Central memory CD8-positive, alpha-beta T cell (primary cell): ENCODE data around the gene WDR38.
"Not testable (repeated sequence)": the region's sequence is repeated elsewhere in the genome, so short reads cannot be mapped to it uniquely, and the experiment has no call there.

ENCODE experiments used
- ATAC-seq: fragments of 150-1000 bp; cut with Tn5 transposase; replicated peaks from 2 replicates; pipeline ENCODE4 v1.10.0; 2022; ENCODE audit warnings: mild to moderate bottlenecking, moderate FRiP score, moderate number of reproducible peaks; ENCODE audit not compliant: poor library complexity, severe bottlenecking; ENCODE audit errors: extremely low read depth
- DNase-seq, 2 donors: peaks; one replicate each; pipeline ENCODE4 v3.0.0; 2021; ENCODE audit warnings: low spot score in 2 of 2
- H3K27ac Mint-ChIP-seq: one replicate; pipeline ENCODE4 v1.8.0; 2022; ENCODE audit warnings: low read depth, mild to moderate bottlenecking, moderate library complexity, mixed read lengths
- H3K27me3 Mint-ChIP-seq: one replicate; pipeline ENCODE4 v1.8.0; 2022; ENCODE audit warnings: mixed read lengths
- H3K36me3 Mint-ChIP-seq: one replicate; pipeline ENCODE4 v1.8.0; 2022; ENCODE audit warnings: mild to moderate bottlenecking, moderate library complexity, mixed read lengths; ENCODE audit not compliant: insufficient read depth
- H3K4me1 Mint-ChIP-seq: one replicate; pipeline ENCODE4 v1.8.0; 2022; ENCODE audit warnings: mixed read lengths
- H3K4me3 Mint-ChIP-seq: one replicate; pipeline ENCODE4 v1.8.0; 2022; ENCODE audit warnings: mild to moderate bottlenecking, moderate library complexity, mixed read lengths
- H3K9me3 Mint-ChIP-seq: one replicate; pipeline ENCODE4 v1.8.0; 2022; ENCODE audit warnings: mixed read lengths

The WDR38 gene

GRCh38 chr9:124818431-124819281 lies 34.6 kb upstream of the WDR38 start:
- Mint-ChIP-seq H3K9me3 (no peaks in the 10 kb centered on the region), H3K4me1 (no peaks in the 10 kb centered on the region), H3K4me3 (no peak overlapping the region), H3K27me3 (peaks cover 36% of the 10 kb centered on the region), H3K27ac (no peak overlapping the region), H3K36me3 (peaks cover under 1% of the 10 kb centered on the region)
- DNase-seq (no peak), ATAC-seq (no peak)

GRCh38 chr9:124820698-124821623 lies 32.3 kb upstream of the WDR38 start:
- Mint-ChIP-seq H3K27me3 (peaks cover 36% of the 10 kb centered on the region), H3K36me3 (peaks cover 2% of the 10 kb centered on the region), H3K27ac (no peak overlapping the region), H3K4me3 (no peak overlapping the region), H3K4me1 (no peaks in the 10 kb centered on the region), H3K9me3 (no peaks in the 10 kb centered on the region)
- ATAC-seq = no peak
- no peak for DNase-seq

- no peak for DNase-seq
- Mint-ChIP-seq H3K27me3 (no peaks in the 10 kb centered on the region), H3K4me3 (no peak overlapping the region), H3K9me3 (no peaks in the 10 kb centered on the region), H3K36me3 (peaks cover under 1% of the 10 kb centered on the region), H3K27ac (no peak overlapping the region), H3K4me1 (no peaks in the 10 kb centered on the region)
- no peak for ATAC-seq
Observed at GRCh38 chr9:124828489-124829333, 24.5 kb upstream of the WDR38 start.

GRCh38 chr9:124829334-124829669 lies 24.0 kb upstream of the WDR38 start:
- no peaks in the 10 kb centered on the region for H3K36me3 Mint-ChIP-seq
- H3K27ac Mint-ChIP-seq = no peak overlapping the region
- no peaks in the 10 kb centered on the region for H3K4me1 Mint-ChIP-seq
- H3K4me3 Mint-ChIP-seq = no peak overlapping the region
- ATAC-seq (no peak), DNase-seq (no peak)
- H3K9me3 Mint-ChIP-seq = no peaks in the 10 kb centered on the region
- H3K27me3 Mint-ChIP-seq = no peaks in the 10 kb centered on the region

GRCh38 chr9:124830593-124830992 lies 22.7 kb upstream of the WDR38 start:
- Mint-ChIP-seq H3K27me3 (no peaks in the 10 kb centered on the region), H3K4me3 (no peak overlapping the region), H3K36me3 (no peaks in the 10 kb centered on the region), H3K27ac (no peak overlapping the region), H3K9me3 (no peaks in the 10 kb centered on the region), H3K4me1 (no peaks in the 10 kb centered on the region)
- no peak for ATAC-seq
- DNase-seq = no peak

GRCh38 chr9:124831642-124832364 lies 21.5 kb upstream of the WDR38 start:
- H3K36me3 Mint-ChIP-seq = no peaks in the 10 kb centered on the region
- DNase-seq = no peak
- H3K4me3 Mint-ChIP-seq = no peak overlapping the region
- no peak overlapping the region for H3K27ac Mint-ChIP-seq
- no peaks in the 10 kb centered on the region for H3K4me1 Mint-ChIP-seq
- no peak for ATAC-seq
- H3K27me3 Mint-ChIP-seq = no peaks in the 10 kb centered on the region
- H3K9me3 Mint-ChIP-seq = no peaks in the 10 kb centered on the region

- H3K4me3 Mint-ChIP-seq = no peak overlapping the region
- no peak for DNase-seq
- H3K4me1 Mint-ChIP-seq = no peaks in the 10 kb centered on the region
- no peaks in the 10 kb centered on the region for H3K36me3 Mint-ChIP-seq
- no peak overlapping the region for H3K27ac Mint-ChIP-seq
- H3K27me3 Mint-ChIP-seq = no peaks in the 10 kb centered on the region
- ATAC-seq = no peak
- H3K9me3 Mint-ChIP-seq = no peaks in the 10 kb centered on the region
Observed at GRCh38 chr9:124834591-124834990, 18.7 kb upstream of the WDR38 start.

- no peaks in the 10 kb centered on the region for H3K9me3 Mint-ChIP-seq
- H3K27ac Mint-ChIP-seq = no peak overlapping the region
- no peaks in the 10 kb centered on the region for H3K36me3 Mint-ChIP-seq
- DNase-seq (no peak), ATAC-seq (no peak)
- H3K4me1 Mint-ChIP-seq = no peaks in the 10 kb centered on the region
- no peak overlapping the region for H3K4me3 Mint-ChIP-seq
- no peaks in the 10 kb centered on the region for H3K27me3 Mint-ChIP-seq
Observed at GRCh38 chr9:124835026-124835557, 18.2 kb upstream of the WDR38 start.

GRCh38 chr9:124838132-124838531 lies 15.1 kb upstream of the WDR38 start:
- not testable (repeated sequence) for H3K27ac Mint-ChIP-seq, H3K4me3 Mint-ChIP-seq, H3K9me3 Mint-ChIP-seq, H3K27me3 Mint-ChIP-seq, ATAC-seq, H3K4me1 Mint-ChIP-seq, DNase-seq, H3K36me3 Mint-ChIP-seq

- not testable (repeated sequence) for H3K27me3 Mint-ChIP-seq, H3K36me3 Mint-ChIP-seq, H3K9me3 Mint-ChIP-seq, DNase-seq, H3K27ac Mint-ChIP-seq, H3K4me3 Mint-ChIP-seq, H3K4me1 Mint-ChIP-seq, ATAC-seq
Observed at GRCh38 chr9:124838567-124839275, 14.5 kb upstream of the WDR38 start.

GRCh38 chr9:124839612-124840299 lies 13.5 kb upstream of the WDR38 start:
- no peak overlapping the region for H3K27ac Mint-ChIP-seq

More at GRCh38 chr9:124839612-124840299, 13.5 kb upstream of the WDR38 start:
- Mint-ChIP-seq H3K4me3 (no peak overlapping the region), H3K9me3 (no peaks in the 10 kb centered on the region), H3K27me3 (no peaks in the 10 kb centered on the region), H3K36me3 (no peaks in the 10 kb centered on the region), H3K4me1 (no peaks in the 10 kb centered on the region)
- DNase-seq = no peak
- no peak for ATAC-seq
